Neuronal stem cell (in vitro differentiated cells): ENCODE measurements around the gene DNAJB13.

Source experiments
- DNase-seq: peaks from one replicate; pipeline ENCODE4 v3.0.0-alpha.2; 2013; ENCODE audit warnings: low spot score
- H2AFZ ChIP-seq: one replicate; pipeline ENCODE4 v1.6.1; 2013; ENCODE audit warnings: mild to moderate bottlenecking, low read length, inconsistent platforms
- H2AK5ac ChIP-seq: 2 replicates; pipeline ENCODE4 v1.6.1; 2013; ENCODE audit warnings: low read depth, mild to moderate bottlenecking, inconsistent platforms, low read length, moderate library complexity, mixed read lengths
- H2BK120ac ChIP-seq: 2 replicates; pipeline ENCODE4 v1.6.1; 2013; ENCODE audit warnings: low read depth, mild to moderate bottlenecking, inconsistent platforms, low read length, moderate library complexity, mixed read lengths
- H2BK12ac ChIP-seq: one replicate; pipeline ENCODE4 v1.6.1; 2013; ENCODE audit warnings: low read length, inconsistent platforms
- H2BK15ac ChIP-seq: 2 replicates; pipeline ENCODE4 v1.6.1; 2013; ENCODE audit warnings: mild to moderate bottlenecking, low read length, inconsistent platforms, mixed read lengths
- H2BK5ac ChIP-seq: one replicate; pipeline ENCODE4 v1.6.1; 2013; ENCODE audit warnings: inconsistent platforms, mild to moderate bottlenecking, low read length, moderate library complexity
- H3K14ac ChIP-seq: one replicate; pipeline ENCODE4 v1.6.1; 2013; ENCODE audit warnings: low read length, inconsistent platforms
- H3K18ac ChIP-seq: 2 replicates; pipeline ENCODE4 v1.6.1; 2013; ENCODE audit warnings: low read length, inconsistent platforms
- H3K23ac ChIP-seq: 2 replicates; pipeline ENCODE4 v1.6.1; 2013; ENCODE audit warnings: low read depth, mild to moderate bottlenecking, mixed read lengths, low read length, inconsistent platforms; ENCODE audit not compliant: poor library complexity
- H3K27ac ChIP-seq: replicated peaks from 3 replicates; pipeline ENCODE4 v1.5.1; 2013; ENCODE audit warnings: low read length, inconsistent platforms
- H3K27me3 ChIP-seq, 3 experiments: 2 replicates each; pipeline ENCODE4 v1.6.1; 2013; ENCODE audit warnings: low read length in 3 of 3, mild to moderate bottlenecking in 2 of 3, inconsistent platforms in 1 of 3, low read depth in 1 of 3, mixed read lengths in 1 of 3, moderate library complexity in 1 of 3; ENCODE audit not compliant: control insufficient read depth in 3 of 3, insufficient read depth in 3 of 3
- H3K36me3 ChIP-seq, 2 donors: replicated peaks in 1 of 2; 2 replicates each; pipeline ENCODE4 v1.6.1; 2013; ENCODE audit warnings: low read length in 2 of 2; ENCODE audit not compliant: control insufficient read depth in 2 of 2, insufficient read depth in 2 of 2
- H3K4ac ChIP-seq: 2 replicates; pipeline ENCODE4 v1.6.1; 2013; ENCODE audit warnings: inconsistent platforms, mild to moderate bottlenecking, low read length, moderate library complexity
- H3K4me1 ChIP-seq, 2 donors: 1 replicate in 1 of 2; 2 replicates in 1 of 2; pipeline ENCODE4 v1.6.1; 2013; ENCODE audit warnings: low read length in 2 of 2, low read depth in 1 of 2; ENCODE audit not compliant: control insufficient read depth in 2 of 2, insufficient read depth in 1 of 2
- H3K4me2 ChIP-seq: one replicate; pipeline ENCODE4 v1.6.1; 2013; ENCODE audit warnings: mild to moderate bottlenecking, low read length, inconsistent platforms; ENCODE audit not compliant: insufficient read depth, poor library complexity, severe bottlenecking
- H3K4me3 ChIP-seq, 2 donors: 2 replicates each; pipeline ENCODE4 v1.5.1; 2013; ENCODE audit warnings: low read length in 2 of 2, mild to moderate bottlenecking in 2 of 2, inconsistent platforms in 1 of 2, moderate library complexity in 1 of 2
- H3K79me1 ChIP-seq: one replicate; pipeline ENCODE4 v1.6.1; 2013; ENCODE audit warnings: low read depth, mild to moderate bottlenecking, inconsistent platforms, low read length, moderate library complexity
- H3K9ac ChIP-seq: one replicate; pipeline ENCODE4 v1.6.1; 2013; ENCODE audit warnings: mild to moderate bottlenecking, low read depth, low read length, inconsistent platforms; ENCODE audit not compliant: poor library complexity
- H3K9me3 ChIP-seq, 2 donors: replicated peaks in 1 of 2; 2 replicates each; pipeline versions ENCODE3 to v1.6.1; 2013; ENCODE audit warnings: low read length in 2 of 2, mild to moderate bottlenecking in 2 of 2, inconsistent platforms in 1 of 2, low read depth in 1 of 2, mixed read lengths in 1 of 2, moderate library complexity in 1 of 2; ENCODE audit not compliant: control insufficient read depth in 2 of 2, insufficient read depth in 1 of 2
- H4K8ac ChIP-seq: one replicate; pipeline ENCODE4 v1.6.1; 2013; ENCODE audit warnings: low read depth, mild to moderate bottlenecking, inconsistent platforms, low read length, moderate library complexity
- H4K91ac ChIP-seq: one replicate; pipeline ENCODE4 v1.6.1; 2013; ENCODE audit warnings: low read length, low read depth, mild to moderate bottlenecking, inconsistent platforms; ENCODE audit not compliant: poor library complexity
- WGBS, 2 donors: extraction: QIAGEN DNeasy Blood & Tissue Kit; methylation state at CpG; one replicate each; pipeline ENCODE4 v1.1.7; 2013; ENCODE audit warnings: missing lambda C conversion rate in 2 of 2, mixed read lengths in 1 of 2; ENCODE audit not compliant: insufficient read length in 2 of 2, insufficient replicate concordance in 1 of 2; ENCODE audit errors: extremely low coverage in 2 of 2; 5-methylcytosine and 5-hydroxymethylcytosine counted together

DNAJB13 gene

DNA sequence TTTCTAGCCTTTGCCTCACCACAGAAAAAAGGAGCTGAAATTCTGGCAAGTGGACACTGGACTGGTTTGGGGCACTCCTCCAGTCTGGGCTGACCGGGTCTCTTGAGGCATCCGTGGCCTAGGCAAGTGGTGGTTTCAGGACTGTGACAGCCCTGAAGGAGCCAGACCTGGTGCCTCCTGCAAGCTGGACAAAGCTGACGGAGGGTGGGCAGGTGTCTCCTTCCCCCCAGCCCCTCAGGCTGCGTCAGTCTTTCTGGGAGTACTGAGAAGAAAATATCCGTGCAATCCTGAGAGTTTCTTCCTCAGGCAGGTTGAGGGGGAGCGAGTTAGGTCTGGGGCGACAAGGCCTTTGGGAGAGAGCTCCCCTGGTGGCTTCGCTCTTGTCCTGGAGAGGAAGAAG is 62.3 kb downstream of the DNAJB13 start:
- no peak overlapping the region for H3K14ac ChIP-seq
- no peaks in the 10 kb centered on the region for H3K9me3 ChIP-seq
- H3K27ac ChIP-seq = no peak overlapping the region
- H3K23ac ChIP-seq = no peak overlapping the region
- H3K4me2 ChIP-seq = no peak overlapping the region
- no peak overlapping the region for H2BK5ac ChIP-seq
- H2BK12ac ChIP-seq = no peak overlapping the region
- H3K18ac ChIP-seq = no peak overlapping the region
- no peak overlapping the region for H3K9ac ChIP-seq
- H4K91ac ChIP-seq = no peak overlapping the region
- H3K36me3 ChIP-seq = peaks cover 16 to 64% of the 10 kb centered on the region in 2 donors
- no peak overlapping the region for H3K4me3 ChIP-seq
- no peaks in the 10 kb centered on the region for H3K27me3 ChIP-seq
- no peak for DNase-seq
- H2BK120ac ChIP-seq = no peak overlapping the region
- no peak overlapping the region for H3K4ac ChIP-seq
- no peak overlapping the region for H2AFZ ChIP-seq
- no CpG with 5 or more reads among the region's 8 CpGs for WGBS, 2 donors
- H2BK15ac ChIP-seq = no peak overlapping the region
- peaks cover 0 to 2% of the 10 kb centered on the region in 2 donors for H3K4me1 ChIP-seq
- H4K8ac ChIP-seq = no peak overlapping the region
- H2AK5ac ChIP-seq = no peak overlapping the region
- no peaks in the 10 kb centered on the region for H3K79me1 ChIP-seq

DNA sequence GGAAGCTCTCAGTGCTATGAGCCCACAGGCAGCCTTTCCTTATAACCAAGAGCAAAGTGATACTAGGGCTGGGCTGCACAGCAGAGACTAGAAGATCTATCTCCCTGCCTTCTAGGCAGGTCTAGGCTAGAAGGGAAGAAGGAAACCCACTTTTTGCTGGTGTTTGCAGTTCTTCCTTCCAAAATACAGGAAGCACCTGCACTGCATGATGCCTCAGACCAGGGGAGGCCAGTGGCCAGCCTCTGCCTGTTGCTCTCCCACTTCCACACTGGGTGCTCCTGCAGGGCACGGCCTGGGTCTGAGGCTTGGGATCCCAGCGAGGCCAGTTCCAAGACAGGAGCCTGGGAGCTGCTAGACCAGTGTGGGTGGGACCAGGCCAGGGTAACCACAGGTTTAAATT is 64.1 kb downstream of the DNAJB13 start:
- no peak overlapping the region for H2BK5ac ChIP-seq
- H3K9me3 ChIP-seq = no peaks in the 10 kb centered on the region
- H3K14ac ChIP-seq = no peak overlapping the region
- no peaks in the 10 kb centered on the region for H3K79me1 ChIP-seq
- no peak overlapping the region for H3K4me2 ChIP-seq
- no peak overlapping the region for H2BK120ac ChIP-seq
- H3K36me3 ChIP-seq = peaks cover 16 to 74% of the 10 kb centered on the region in 2 donors
- H3K4me3 ChIP-seq = no peak overlapping the region
- no peak overlapping the region for H3K23ac ChIP-seq
- no peak overlapping the region for H2AK5ac ChIP-seq
- no peak overlapping the region for H2BK12ac ChIP-seq
- no peaks in the 10 kb centered on the region for H3K4me1 ChIP-seq
- H4K91ac ChIP-seq = no peak overlapping the region
- no peak overlapping the region for H2AFZ ChIP-seq
- DNase-seq = no peak
- no CpG with 5 or more reads among the region's 2 CpGs for WGBS, 2 donors
- H4K8ac ChIP-seq = no peak overlapping the region
- H3K18ac ChIP-seq = no peak overlapping the region
- no peak overlapping the region for H3K9ac ChIP-seq
- no peak overlapping the region for H2BK15ac ChIP-seq
- no peak overlapping the region for H3K27ac ChIP-seq
- no peak overlapping the region for H3K4ac ChIP-seq
- no peaks in the 10 kb centered on the region for H3K27me3 ChIP-seq

DNA sequence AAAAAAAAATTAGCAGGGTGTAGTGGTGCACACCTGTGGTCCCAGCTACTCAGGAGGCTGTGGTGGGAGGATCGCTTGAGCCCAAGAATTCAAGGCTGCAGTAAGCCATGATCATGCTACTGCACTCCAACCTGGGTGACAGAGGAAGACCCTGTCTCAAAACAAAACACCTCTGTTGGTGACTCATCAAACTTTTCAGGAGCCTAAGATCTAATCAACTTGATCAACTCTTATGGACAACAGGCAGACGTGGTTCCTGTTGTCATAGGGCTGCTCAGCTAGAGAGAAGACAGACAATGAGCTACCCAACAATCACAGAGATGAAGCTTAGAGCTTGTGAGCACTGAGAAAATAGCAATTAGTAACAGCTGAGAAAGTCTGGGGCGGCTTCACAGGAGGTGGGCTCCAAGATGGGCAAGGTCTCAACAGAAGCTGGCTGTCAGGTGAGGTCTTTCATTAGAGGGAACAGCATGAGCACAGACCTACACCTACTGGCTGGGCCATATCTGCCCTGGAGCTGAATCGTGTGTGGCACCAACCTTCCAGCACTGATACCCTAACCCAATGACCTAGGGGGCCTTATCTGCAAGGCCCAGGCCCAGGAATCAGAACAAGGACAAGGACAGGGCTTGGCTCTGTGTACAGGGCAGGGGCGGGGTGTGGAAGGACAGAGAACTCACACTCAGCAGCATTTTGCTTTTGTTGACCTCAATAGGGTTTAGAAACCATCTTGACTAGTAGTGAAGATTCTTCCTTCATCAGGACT is 65.3 kb downstream of the DNAJB13 start:
- Histone ChIP-seq H3K79me1 (no peaks in the 10 kb centered on the region), H2AFZ (no peak overlapping the region), H3K4ac (no peak overlapping the region), H3K4me1 (peaks cover 0 to 1% of the 10 kb centered on the region in 2 donors), H2BK15ac (no peak overlapping the region), H3K9me3 (no peaks in the 10 kb centered on the region), H3K9ac (no peak overlapping the region), H4K8ac (no peak overlapping the region), H2BK5ac (no peak overlapping the region), H2BK120ac (no peak overlapping the region), H4K91ac (no peak overlapping the region), H3K4me3 (no peak overlapping the region), H2BK12ac (no peak overlapping the region), H3K27ac (no peak overlapping the region), H3K4me2 (no peak overlapping the region), H3K18ac (no peak overlapping the region), H3K27me3 (no peaks in the 10 kb centered on the region), H3K23ac (no peak overlapping the region), H2AK5ac (no peak overlapping the region), H3K36me3 (peaks cover 16 to 78% of the 10 kb centered on the region in 2 donors), H3K14ac (no peak overlapping the region)
- DNase-seq = no peak
- no CpG with 5 or more reads among the region's 5 CpGs for WGBS, 2 donors

DNA sequence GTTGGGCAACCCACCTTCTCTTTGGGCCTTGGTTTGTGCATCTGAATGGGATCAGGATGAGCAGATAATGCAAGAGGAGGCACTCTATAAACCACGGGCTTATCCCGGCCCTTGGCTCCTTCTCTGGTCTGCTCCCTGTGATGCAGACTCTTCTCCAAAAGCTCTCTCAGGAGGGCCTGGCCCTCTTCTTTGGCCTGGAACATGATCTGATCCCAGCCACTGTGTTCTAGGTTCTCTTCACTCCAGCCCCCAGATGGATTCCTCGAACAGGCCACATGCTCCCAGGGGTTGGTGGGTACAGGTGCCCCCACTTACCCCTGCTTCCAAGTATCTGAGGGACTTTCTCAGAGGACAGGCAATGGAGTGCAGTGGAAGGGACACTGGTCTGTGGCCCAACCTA is 66.8 kb downstream of the DNAJB13 start:
- Histone ChIP-seq H2BK120ac (no peak overlapping the region), H2AFZ (no peak overlapping the region), H4K91ac (no peak overlapping the region), H2BK5ac (no peak overlapping the region), H3K27ac (no peak overlapping the region), H3K14ac (no peak overlapping the region), H2AK5ac (no peak overlapping the region), H3K4me1 (peaks cover 0 to 1% of the 10 kb centered on the region in 2 donors), H2BK12ac (no peak overlapping the region), H3K18ac (no peak overlapping the region), H3K9ac (no peak overlapping the region), H3K4ac (no peak overlapping the region), H3K9me3 (no peaks in the 10 kb centered on the region), H3K4me2 (no peak overlapping the region), H4K8ac (no peak overlapping the region), H3K36me3 (peaks cover 12 to 73% of the 10 kb centered on the region in 2 donors), H3K23ac (no peak overlapping the region), H3K4me3 (no peak overlapping the region), H3K27me3 (no peaks in the 10 kb centered on the region), H3K79me1 (no peaks in the 10 kb centered on the region), H2BK15ac (no peak overlapping the region)
- no peak for DNase-seq
- no CpG with 5 or more reads among the region's 3 CpGs for WGBS, 2 donors
